Astrocyte (in vitro differentiated cells and primary cell): ENCODE results near the gene PPIP5K1. TPM values are rescaled to one million over a fixed set of nuclear protein-coding genes. Genes with fewer than 3 reads are reported as not detected.

Experiments
- DNase-seq: peaks from one replicate; pipeline ENCODE4 v3.0.0-alpha.2; 2010; ENCODE audit warnings: low read depth
- FAIRE-seq: peaks from 2 replicates; lab custom pipeline; 2011; peaks lifted over from hg19 to GRCh38; lab: Jason Lieb, UNC
- H2AFZ ChIP-seq: 2 replicates; pipeline ENCODE4 v1.6.0; 2012; ENCODE audit warnings: low read depth, low read length, inconsistent platforms
- H3K27ac ChIP-seq: 2 replicates; pipeline ENCODE4 v1.5.1; 2011; ENCODE audit warnings: low read depth, low read length, inconsistent platforms
- H3K27me3 ChIP-seq: 2 replicates; pipeline ENCODE4 v1.6.0; 2011; ENCODE audit warnings: low read length, inconsistent platforms; ENCODE audit not compliant: insufficient read depth
- H3K36me3 ChIP-seq: 2 replicates; pipeline ENCODE4 v1.5.1; 2011; ENCODE audit warnings: low read length, inconsistent platforms; ENCODE audit not compliant: insufficient read depth
- H3K4me1 ChIP-seq: 2 replicates; pipeline ENCODE4 v1.5.1; 2011; ENCODE audit warnings: low read length, inconsistent platforms; ENCODE audit not compliant: insufficient read depth
- H3K4me2 ChIP-seq: 2 replicates; pipeline ENCODE4 v1.6.0; 2012; ENCODE audit warnings: low read length, inconsistent platforms
- H3K4me3 ChIP-seq: 2 replicates; pipeline ENCODE4 v1.5.1; 2011; ENCODE audit warnings: low read depth, mild to moderate bottlenecking, low read length, inconsistent platforms; ENCODE audit not compliant: insufficient read depth
- H3K79me2 ChIP-seq: 2 replicates; pipeline ENCODE4 v1.6.0; 2012; ENCODE audit warnings: mild to moderate bottlenecking, low read length, inconsistent platforms; ENCODE audit not compliant: insufficient read depth
- H3K9ac ChIP-seq: 2 replicates; pipeline ENCODE4 v1.6.0; 2012; ENCODE audit warnings: mild to moderate bottlenecking, low read length, inconsistent platforms
- H3K9me3 ChIP-seq: 2 replicates; pipeline ENCODE4 v1.5.1; 2012; ENCODE audit warnings: low read depth, mild to moderate bottlenecking, low read length, inconsistent platforms; ENCODE audit not compliant: insufficient read depth
- H4K20me1 ChIP-seq: 2 replicates; pipeline ENCODE4 v1.6.0; 2012; ENCODE audit warnings: low read length, inconsistent platforms; ENCODE audit not compliant: insufficient read depth
- H3K27ac Mint-ChIP-seq: one replicate; pipeline ENCODE4 v1.8.0; 2021; ENCODE audit warnings: mild to moderate bottlenecking, mixed read lengths; ENCODE audit not compliant: unreplicated experiment
- H3K27me3 Mint-ChIP-seq: one replicate; pipeline ENCODE4 v1.8.0; 2021; ENCODE audit warnings: low read depth, mixed read lengths; ENCODE audit not compliant: unreplicated experiment
- H3K36me3 Mint-ChIP-seq: one replicate; pipeline ENCODE4 v1.8.0; 2021; ENCODE audit warnings: low read depth, mixed read lengths; ENCODE audit not compliant: unreplicated experiment
- H3K4me1 Mint-ChIP-seq: one replicate; pipeline ENCODE4 v1.8.0; 2021; ENCODE audit warnings: low read depth, mixed read lengths; ENCODE audit not compliant: unreplicated experiment
- H3K4me3 Mint-ChIP-seq: one replicate; pipeline ENCODE4 v1.8.0; 2021; ENCODE audit warnings: mild to moderate bottlenecking, moderate library complexity, mixed read lengths; ENCODE audit not compliant: unreplicated experiment
- H3K9me3 Mint-ChIP-seq: one replicate; pipeline ENCODE4 v1.8.0; 2021; ENCODE audit warnings: mild to moderate bottlenecking, mixed read lengths; ENCODE audit not compliant: unreplicated experiment
- EZH2 ChIP-seq: IDR thresholded peaks from 2 replicates; pipeline ENCODE4 v1.6.1; 2012; ENCODE audit warnings: mild to moderate bottlenecking, low read length, inconsistent platforms; ENCODE audit not compliant: insufficient read depth
- total RNA-seq: library from RNA; stranded (reverse); gene quantifications from 2 replicates; pipeline ENCODE4 v1.2.1, GENCODE V29; 2021
- TF ChIP-seq, protein P1 (sequence below): IDR thresholded peaks from 2 replicates; pipeline ENCODE4 v1.5.1; 2011; ENCODE audit warnings: low read depth, mild to moderate bottlenecking, inconsistent platforms, low read length, moderate library complexity; ENCODE audit not compliant: insufficient read depth

The PPIP5K1 gene
- total RNA-seq, 1 donor from 2014 or later, result 21.4 TPM

DNA sequence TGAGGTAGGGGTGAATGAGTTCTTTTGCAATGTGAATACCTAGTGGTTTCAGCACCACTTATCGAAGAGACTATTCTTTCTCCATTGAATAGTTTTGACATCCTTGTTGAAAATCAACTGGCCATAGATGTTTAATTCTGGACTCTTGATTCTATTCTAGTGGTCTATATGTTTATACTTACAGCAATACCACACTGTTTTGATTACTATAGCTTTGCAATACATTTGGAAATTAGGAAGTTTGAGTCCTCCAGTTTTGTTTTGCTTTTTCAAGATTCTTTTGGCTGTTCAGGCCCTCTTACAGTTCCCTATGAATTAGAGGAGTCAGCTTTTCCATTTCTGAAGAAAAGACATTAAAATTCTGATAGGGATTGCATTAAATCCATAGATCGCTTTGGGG lies 42.5 kb downstream of the PPIP5K1 start:
- Histone ChIP-seq H3K79me2 (no peaks in the 10 kb centered on the region), H3K9me3 (no peaks in the 10 kb centered on the region), H2AFZ (no peak overlapping the region), H3K4me3 (no peak overlapping the region), H3K27ac (no peak overlapping the region), H4K20me1 (no peaks in the 10 kb centered on the region), H3K4me1 (no peaks in the 10 kb centered on the region), H3K36me3 (no peaks in the 10 kb centered on the region), H3K4me2 (no peak overlapping the region), H3K27me3 (no peaks in the 10 kb centered on the region), H3K9ac (no peak overlapping the region)
- FAIRE-seq (no peak), DNase-seq (no peak)
- no peak for TF ChIP-seq EZH2
- TF ChIP-seq, protein P1, sequence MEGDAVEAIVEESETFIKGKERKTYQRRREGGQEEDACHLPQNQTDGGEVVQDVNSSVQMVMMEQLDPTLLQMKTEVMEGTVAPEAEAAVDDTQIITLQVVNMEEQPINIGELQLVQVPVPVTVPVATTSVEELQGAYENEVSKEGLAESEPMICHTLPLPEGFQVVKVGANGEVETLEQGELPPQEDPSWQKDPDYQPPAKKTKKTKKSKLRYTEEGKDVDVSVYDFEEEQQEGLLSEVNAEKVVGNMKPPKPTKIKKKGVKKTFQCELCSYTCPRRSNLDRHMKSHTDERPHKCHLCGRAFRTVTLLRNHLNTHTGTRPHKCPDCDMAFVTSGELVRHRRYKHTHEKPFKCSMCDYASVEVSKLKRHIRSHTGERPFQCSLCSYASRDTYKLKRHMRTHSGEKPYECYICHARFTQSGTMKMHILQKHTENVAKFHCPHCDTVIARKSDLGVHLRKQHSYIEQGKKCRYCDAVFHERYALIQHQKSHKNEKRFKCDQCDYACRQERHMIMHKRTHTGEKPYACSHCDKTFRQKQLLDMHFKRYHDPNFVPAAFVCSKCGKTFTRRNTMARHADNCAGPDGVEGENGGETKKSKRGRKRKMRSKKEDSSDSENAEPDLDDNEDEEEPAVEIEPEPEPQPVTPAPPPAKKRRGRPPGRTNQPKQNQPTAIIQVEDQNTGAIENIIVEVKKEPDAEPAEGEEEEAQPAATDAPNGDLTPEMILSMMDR, result no peak
- Mint-ChIP-seq H3K27ac (no peak overlapping the region), H3K4me1 (peaks cover 6% of the 10 kb centered on the region), H3K9me3 (peaks cover 4% of the 10 kb centered on the region), H3K36me3 (peaks cover 7% of the 10 kb centered on the region), H3K27me3 (no peaks in the 10 kb centered on the region), H3K4me3 (no peak overlapping the region)

DNA sequence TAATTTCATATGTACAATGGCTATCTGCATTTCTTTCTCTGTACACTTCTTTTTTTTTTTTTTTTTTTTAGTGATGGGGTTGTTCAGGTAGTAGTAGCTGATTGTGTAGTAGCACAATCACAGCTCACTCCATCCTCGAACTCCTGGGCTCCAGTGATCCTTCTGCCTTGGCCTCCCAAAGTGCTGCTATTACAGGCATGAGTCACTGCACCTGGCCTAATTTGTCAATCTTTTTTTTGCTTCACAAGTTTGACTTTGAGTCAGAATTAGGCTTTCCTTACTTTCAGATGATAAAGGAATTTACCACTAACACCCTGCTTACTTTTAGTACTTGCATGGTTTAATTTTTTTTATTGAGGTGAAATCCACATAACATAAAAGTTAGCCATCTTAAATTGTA lies 44.6 kb downstream of the PPIP5K1 start:
- H3K4me2 ChIP-seq, result no peak overlapping the region
- H3K9ac ChIP-seq, result no peak overlapping the region
- H3K79me2 ChIP-seq, result no peaks in the 10 kb centered on the region
- TF ChIP-seq EZH2, result no peak
- TF ChIP-seq, protein P1, result no peak
- DNase-seq (no peak), FAIRE-seq (no peak)
- no peak overlapping the region for H3K27ac ChIP-seq
- peaks cover 9% of the 10 kb centered on the region for H3K36me3 Mint-ChIP-seq
- H3K4me1 ChIP-seq, result no peaks in the 10 kb centered on the region
- no peaks in the 10 kb centered on the region for H3K27me3 ChIP-seq
- H3K36me3 ChIP-seq, result no peaks in the 10 kb centered on the region
- H3K27ac Mint-ChIP-seq, result no peak overlapping the region
- no peaks in the 10 kb centered on the region for H3K9me3 ChIP-seq
- H3K4me3 ChIP-seq, result no peak overlapping the region
- peaks cover 4% of the 10 kb centered on the region for H3K9me3 Mint-ChIP-seq
- no peaks in the 10 kb centered on the region for H3K27me3 Mint-ChIP-seq
- no peak overlapping the region for H2AFZ ChIP-seq
- peaks cover under 1% of the 10 kb centered on the region for H3K4me1 Mint-ChIP-seq
- H4K20me1 ChIP-seq, result no peaks in the 10 kb centered on the region
- no peak overlapping the region for H3K4me3 Mint-ChIP-seq

DNA sequence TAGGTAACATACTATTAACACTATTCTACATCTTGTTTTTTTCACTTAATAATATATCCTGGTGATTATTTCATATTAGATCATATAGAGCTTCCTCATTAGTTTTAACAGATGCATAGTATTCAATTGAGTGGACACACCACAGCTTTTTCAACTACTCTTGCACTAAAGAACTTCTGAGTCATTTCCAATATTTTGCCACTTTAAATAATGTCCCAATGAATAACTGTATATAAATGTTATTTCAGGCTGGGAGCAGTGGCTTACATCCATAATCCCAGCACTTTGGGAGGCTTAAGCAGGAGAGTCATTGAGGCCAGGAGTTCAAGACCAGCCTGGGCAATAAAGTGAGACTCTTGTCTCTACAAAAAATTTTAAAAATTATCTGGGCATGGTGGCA lies 45.7 kb downstream of the PPIP5K1 start:
- H3K4me1 ChIP-seq, result no peaks in the 10 kb centered on the region
- H3K9ac ChIP-seq, result no peak overlapping the region
- Mint-ChIP-seq H3K4me1 (no peaks in the 10 kb centered on the region), H3K36me3 (peaks cover 11% of the 10 kb centered on the region), H3K4me3 (no peak overlapping the region), H3K27me3 (no peaks in the 10 kb centered on the region), H3K9me3 (peaks cover 4% of the 10 kb centered on the region), H3K27ac (no peak overlapping the region)
- H4K20me1 ChIP-seq, result no peaks in the 10 kb centered on the region
- H3K27ac ChIP-seq, result no peak overlapping the region
- FAIRE-seq (no peak), DNase-seq (no peak)
- H3K79me2 ChIP-seq, result no peaks in the 10 kb centered on the region
- no peaks in the 10 kb centered on the region for H3K36me3 ChIP-seq
- H2AFZ ChIP-seq, result no peak overlapping the region
- no peak overlapping the region for H3K4me3 ChIP-seq
- no peaks in the 10 kb centered on the region for H3K27me3 ChIP-seq
- no peaks in the 10 kb centered on the region for H3K9me3 ChIP-seq
- TF ChIP-seq, protein P1, result no peak
- TF ChIP-seq EZH2, result no peak
- H3K4me2 ChIP-seq, result no peak overlapping the region
